GM23248 (cell line): ENCODE data around the gene AP2M1. TPM values are rescaled to one million over a fixed set of nuclear protein-coding genes. Genes with fewer than 3 reads are reported as not detected.

Source experiments
- DNase-seq: peaks from one replicate; pipeline ENCODE4 v3.0.0-alpha.2; 2015
- H2AFZ ChIP-seq: fragments of 200-600 bp; sonication (generic); 2 replicates; pipeline ENCODE4 v1.6.1; 2016; ENCODE audit warnings: antibody characterized with exemption
- H3F3A ChIP-seq: fragments of 200-600 bp; sonication (generic); 2 replicates; pipeline ENCODE4 v1.6.1; 2016; ENCODE audit warnings: mild to moderate bottlenecking, antibody characterized with exemption, mixed run types; ENCODE audit not compliant: insufficient read depth
- H3K27ac ChIP-seq: fragments of 200-600 bp; sonication (generic); 2 replicates; pipeline ENCODE4 v1.5.1; 2016; ENCODE audit warnings: mild to moderate bottlenecking
- H3K27me3 ChIP-seq: fragments of 200-600 bp; sonication (generic); replicated peaks from 2 replicates; pipeline ENCODE4 v1.6.1; 2016; ENCODE audit warnings: mild to moderate bottlenecking; ENCODE audit not compliant: insufficient read depth
- H3K36me3 ChIP-seq: fragments of 200-600 bp; sonication (generic); 2 replicates; pipeline ENCODE4 v1.6.1; 2016; ENCODE audit warnings: low read depth, mild to moderate bottlenecking
- H3K4me1 ChIP-seq: fragments of 200-600 bp; sonication (generic); 2 replicates; pipeline ENCODE4 v1.6.1; 2016; ENCODE audit warnings: mild to moderate bottlenecking; ENCODE audit not compliant: insufficient read depth
- H3K4me2 ChIP-seq: fragments of 200-600 bp; sonication (generic); one replicate; pipeline ENCODE4 v1.6.1; 2016; ENCODE audit warnings: mild to moderate bottlenecking; ENCODE audit not compliant: unreplicated experiment
- H3K4me3 ChIP-seq: fragments of 200-600 bp; sonication (generic); 2 replicates; pipeline ENCODE4 v1.5.1; 2016; ENCODE audit warnings: mild to moderate bottlenecking
- H3K79me2 ChIP-seq: fragments of 200-600 bp; sonication (generic); 2 replicates; pipeline ENCODE4 v1.6.1; 2016; ENCODE audit warnings: mild to moderate bottlenecking; ENCODE audit not compliant: insufficient read depth
- H3K9ac ChIP-seq: fragments of 200-600 bp; sonication (generic); 2 replicates; pipeline ENCODE4 v1.6.1; 2016; ENCODE audit warnings: mild to moderate bottlenecking
- H3K9me2 ChIP-seq: fragments of 200-600 bp; sonication (generic); 2 replicates; pipeline ENCODE4 v1.6.1; 2016; ENCODE audit warnings: mixed run types, mild to moderate bottlenecking, moderate library complexity; ENCODE audit not compliant: insufficient read depth
- H3K9me3 ChIP-seq: fragments of 200-600 bp; sonication (generic); one replicate; pipeline ENCODE4 v1.6.1; 2017; ENCODE audit warnings: low read depth
- H4K20me1 ChIP-seq: fragments of 200-600 bp; sonication (generic); 2 replicates; pipeline ENCODE4 v1.6.0; 2016; ENCODE audit not compliant: insufficient read depth
- EZH2 ChIP-seq: fragments of 200-600 bp; sonication (generic); IDR thresholded peaks from 2 replicates; pipeline ENCODE4 v1.6.1; 2018; ENCODE audit warnings: antibody characterized with exemption, mild to moderate bottlenecking; ENCODE audit not compliant: insufficient read depth, poor library complexity, severe bottlenecking
- EZH2phosphoT487 ChIP-seq: fragments of 200-600 bp; sonication (generic); IDR thresholded peaks from 2 replicates; pipeline ENCODE4 v1.6.1; 2018; ENCODE audit warnings: antibody characterized with exemption, moderate library complexity, mild to moderate bottlenecking, low read depth; ENCODE audit not compliant: insufficient read depth
- WGBS, 2 experiments: methylation state at CpG; one replicate each; pipeline ENCODE4 v1.1.6; 2015 to 2017; ENCODE audit warnings: low lambda C conversion rate in 2 of 2, low coverage in 1 of 2; ENCODE audit errors: missing lambda C conversion rate in 2 of 2; 5-methylcytosine and 5-hydroxymethylcytosine counted together
- in situ Hi-C: fragments of 300-500 bp; cut with MboI; formaldehyde crosslinking; loops from 2 replicates; pipeline ENCODE4 v1.15.0; 2020
- polyA plus RNA-seq: library from polyadenylated mRNA; unstranded; fragments of >200 nt; fragmentation: Nextera tagmentation; extraction: Ambion mirVana; gene quantifications from 2 replicates; pipeline ENCODE4 v1.2.1, GENCODE V29; 2016
- total RNA-seq: library from RNA; depleted of rRNA; stranded (reverse); fragments of >200 nt; shearing (Covaris generic); gene quantifications from 2 replicates; pipeline ENCODE4 v1.2.3, GENCODE V29; 2014

AP2M1 gene
- total and polyA plus RNA-seq, 2 experiments from 2014 or later: 951 to 1,073 TPM

GRCh38 chr3:184203526-184203925, 28.9 kb downstream of the AP2M1 start:
- Histone ChIP-seq H3F3A (no peaks in the 10 kb centered on the region), H3K4me1 (no peaks in the 10 kb centered on the region), H3K79me2 (no peaks in the 10 kb centered on the region), H3K36me3 (no peaks in the 10 kb centered on the region), H4K20me1 (no peaks in the 10 kb centered on the region), H2AFZ (no peak overlapping the region), H3K4me3 (no peak overlapping the region), H3K9ac (no peak overlapping the region), H3K27me3 (peaks cover 12% of the 10 kb centered on the region; the same call in 1 of the 2 replicates), H3K9me2 (no peaks in the 10 kb centered on the region), H3K9me3 (no peaks in the 10 kb centered on the region), H3K4me2 (no peak overlapping the region), H3K27ac (no peak overlapping the region)
- no peak for TF ChIP-seq EZH2phosphoT487
- no peak for TF ChIP-seq EZH2
- WGBS, 2 experiments: 78 to 81% methylated on average over 8 of the region's 8 CpGs
- in situ Hi-C loops: no loop called here
- no peak for DNase-seq

DNA sequence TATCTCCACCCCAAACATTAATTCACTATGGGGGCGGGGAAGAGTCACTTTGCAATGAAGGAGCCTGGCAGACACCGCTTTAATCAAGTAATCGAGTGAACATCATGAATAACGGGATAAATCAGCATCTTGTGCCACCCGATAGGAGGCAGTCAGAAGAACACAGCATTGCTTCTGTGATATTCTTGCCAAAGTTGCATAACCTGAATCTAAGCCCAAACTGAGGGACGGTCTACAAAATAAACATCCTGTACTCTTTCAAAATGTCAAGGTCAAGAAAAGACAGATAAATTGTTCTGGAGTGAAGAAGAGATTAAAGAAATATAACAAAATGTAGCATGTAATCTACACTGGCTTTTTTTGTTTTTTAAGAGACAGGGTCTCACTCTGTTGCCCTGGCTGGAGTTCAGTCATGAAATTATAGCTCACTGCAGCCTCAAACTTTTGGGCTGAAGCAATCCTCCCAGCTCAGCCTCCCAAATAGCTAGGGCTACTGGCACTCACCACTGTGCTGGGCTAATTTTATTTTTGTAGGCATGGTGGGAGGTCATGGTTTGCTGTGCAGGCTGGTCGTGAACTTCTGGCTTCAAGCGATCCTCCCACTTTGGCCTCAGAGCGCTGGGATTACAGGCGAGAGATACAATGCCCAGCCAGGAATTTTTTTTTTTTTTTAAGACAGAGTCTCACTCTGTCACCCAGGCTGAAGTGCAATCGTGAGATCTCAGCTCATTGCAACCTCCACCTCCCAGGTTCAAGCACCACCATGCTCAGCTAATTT, 34.7 kb downstream of the AP2M1 start:
- DNase-seq: no peak
- H3K4me2 ChIP-seq: no peak overlapping the region
- TF ChIP-seq EZH2 (no peak), EZH2phosphoT487 (no peak)
- H3K27me3 ChIP-seq: peaks cover 15% of the 10 kb centered on the region; the same call in 1 of the 2 replicates
- H4K20me1 ChIP-seq: no peaks in the 10 kb centered on the region
- no peaks in the 10 kb centered on the region for H3K9me3 ChIP-seq
- WGBS, 2 experiments: 22 to 23% methylated on average over 11 of the region's 11 CpGs
- no peak overlapping the region for H3K9ac ChIP-seq
- H3K27ac ChIP-seq: no peak overlapping the region
- H3F3A ChIP-seq: no peaks in the 10 kb centered on the region
- in situ Hi-C loops: no loop called here
- H3K36me3 ChIP-seq: no peaks in the 10 kb centered on the region
- no peaks in the 10 kb centered on the region for H3K9me2 ChIP-seq
- no peak overlapping the region for H3K4me3 ChIP-seq
- no peak overlapping the region for H2AFZ ChIP-seq
- H3K79me2 ChIP-seq: no peaks in the 10 kb centered on the region
- H3K4me1 ChIP-seq: no peaks in the 10 kb centered on the region

DNA sequence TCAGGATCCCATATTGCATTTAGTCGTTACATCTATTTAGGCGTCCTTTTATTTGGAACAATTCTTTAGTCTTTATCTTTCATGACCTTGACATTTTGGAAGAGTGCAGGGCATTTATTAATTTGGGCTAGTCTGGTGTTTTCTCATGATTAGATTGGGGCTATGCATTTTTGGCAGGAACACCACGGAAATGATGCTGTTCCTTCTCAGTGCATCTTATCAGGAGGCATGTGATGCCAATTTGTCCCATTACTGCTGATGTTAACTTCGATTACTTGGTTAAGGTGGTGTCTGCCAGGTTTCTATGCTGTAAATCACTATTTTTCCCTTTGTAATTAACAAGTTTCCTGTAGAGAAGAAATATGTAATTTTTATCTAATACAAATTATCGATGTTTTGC, 36.6 kb downstream of the AP2M1 start:
- peaks cover 10% of the 10 kb centered on the region; the same call in 1 of the 2 replicates for H3K27me3 ChIP-seq
- no peak overlapping the region for H3K27ac ChIP-seq
- no peak overlapping the region for H3K9ac ChIP-seq
- TF ChIP-seq EZH2phosphoT487 (no peak), EZH2 (no peak)
- H4K20me1 ChIP-seq: no peaks in the 10 kb centered on the region
- in situ Hi-C loops: no loop called here
- H3K4me1 ChIP-seq: no peaks in the 10 kb centered on the region
- H3K4me3 ChIP-seq: no peak overlapping the region
- no peaks in the 10 kb centered on the region for H3F3A ChIP-seq
- H3K36me3 ChIP-seq: no peaks in the 10 kb centered on the region
- H2AFZ ChIP-seq: no peak overlapping the region
- H3K9me3 ChIP-seq: no peaks in the 10 kb centered on the region
- no peaks in the 10 kb centered on the region for H3K79me2 ChIP-seq
- H3K9me2 ChIP-seq: no peaks in the 10 kb centered on the region
- no peak for DNase-seq
- H3K4me2 ChIP-seq: no peak overlapping the region
- WGBS, 2 experiments: 71 to 72% methylated on average over 5 of the region's 5 CpGs

DNA sequence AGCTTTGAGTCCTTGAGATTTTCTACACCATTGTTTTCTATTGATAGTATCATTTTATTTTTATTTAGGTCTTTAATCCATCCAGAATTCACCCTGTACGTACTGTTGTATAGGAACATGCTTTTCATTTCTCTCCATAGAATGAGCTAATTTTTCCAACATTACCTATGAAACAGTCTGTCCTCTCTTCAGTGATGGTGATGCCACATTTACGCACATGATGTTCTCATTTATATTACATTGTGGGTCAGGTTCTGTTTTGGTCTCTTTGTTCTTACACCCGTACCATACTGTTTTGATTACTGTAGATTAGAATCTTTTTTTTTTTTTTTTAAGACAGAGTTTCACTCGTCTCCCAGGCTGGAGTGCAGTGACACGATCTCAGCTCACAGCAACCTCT, 37.1 kb downstream of the AP2M1 start:
- Histone ChIP-seq H3F3A (no peaks in the 10 kb centered on the region), H3K79me2 (no peaks in the 10 kb centered on the region), H3K36me3 (no peaks in the 10 kb centered on the region), H3K9me2 (no peaks in the 10 kb centered on the region), H3K9ac (no peak overlapping the region), H3K9me3 (no peaks in the 10 kb centered on the region), H3K4me2 (no peak overlapping the region), H3K27me3 (peaks cover 6% of the 10 kb centered on the region; the same call in 1 of the 2 replicates), H3K4me1 (no peaks in the 10 kb centered on the region), H2AFZ (no peak overlapping the region), H3K27ac (no peak overlapping the region), H4K20me1 (no peaks in the 10 kb centered on the region), H3K4me3 (no peak overlapping the region)
- in situ Hi-C loops: no loop called here
- TF ChIP-seq EZH2: no peak
- no peak for DNase-seq
- 24 to 26% methylated on average over 5 of the region's 5 CpGs for WGBS, 2 experiments
